GM12875 (cell line): ENCODE data around the gene SYNE2.
"Not testable (repeated sequence)": the region's sequence is repeated elsewhere in the genome, so short reads cannot be mapped to it uniquely, and the experiment has no call there.

ENCODE experiments used
- H3K4me3 ChIP-seq: one replicate; pipeline ENCODE4 v1.5.1; 2011; ENCODE audit warnings: low read depth, low read length, control low read depth
- CTCF ChIP-seq: IDR thresholded peaks from 2 replicates; pipeline ENCODE4 v1.5.1; 2011; ENCODE audit warnings: low read depth, mild to moderate bottlenecking, control low read depth, inconsistent platforms, low read length, moderate library complexity, borderline replicate concordance; ENCODE audit not compliant: insufficient read depth

Gene SYNE2

GRCh38 chr14:63853831-63854293, 1.1 kb downstream of the SYNE2 start:
- H3K4me3 ChIP-seq = peak overlapping the region; percentile 71
- no peak for TF ChIP-seq CTCF

GRCh38 chr14:63854330-63854729, 1.5 kb downstream of the SYNE2 start:
- no peak for TF ChIP-seq CTCF
- H3K4me3 ChIP-seq = peak overlapping the region; percentile 71

GRCh38 chr14:63855281-63855680, 2.5 kb downstream of the SYNE2 start:
- no peak for TF ChIP-seq CTCF
- no peak overlapping the region for H3K4me3 ChIP-seq

GRCh38 chr14:63857466-63858030, 4.7 kb downstream of the SYNE2 start:
- no peak for TF ChIP-seq CTCF
- H3K4me3 ChIP-seq = no peak overlapping the region

- H3K4me3 ChIP-seq = no peak overlapping the region
Measured at GRCh38 chr14:63860146-63860545, 7.3 kb downstream of the SYNE2 start.

GRCh38 chr14:63862163-63862562, 9.4 kb downstream of the SYNE2 start:
- H3K4me3 ChIP-seq = no peak overlapping the region
- no peak for TF ChIP-seq CTCF

More at GRCh38 chr14:63860146-63860545, 7.3 kb downstream of the SYNE2 start:
- TF ChIP-seq CTCF = no peak

GRCh38 chr14:63863004-63863403, 10.2 kb downstream of the SYNE2 start:
- TF ChIP-seq CTCF = no peak
- no peak overlapping the region for H3K4me3 ChIP-seq

GRCh38 chr14:63864775-63865174, 12.0 kb downstream of the SYNE2 start:
- not testable (repeated sequence) for H3K4me3 ChIP-seq
